ENCODE measurements around the gene EIPR1. TPM values are rescaled to one million over a fixed set of nuclear protein-coding genes. Genes with fewer than 3 reads are reported as not detected.

The EIPR1 gene
- total and polyA plus RNA-seq, 2 of the 4 experiments (the other 2 are of a cell fraction): 46.5 to 67.4 TPM

- H3K56ac ChIP-seq (ENCODE audit: extremely low read depth, insufficient read depth, low read length): no peak overlapping the region
- H3K4ac ChIP-seq (ENCODE audit: low read depth, low read length): 0 out of 2 replicates have a peak overlapping the region, but pooled peaks have one; percentile 32
- no peak overlapping the region for H4K8ac ChIP-seq (ENCODE audit: low read depth in 2 of 2, low read length in 2 of 2)
- peaks cover 4% of the 10 kb centered on the region; the same call in 1 of the 2 replicates for H4K20me1 ChIP-seq (ENCODE audit: insufficient read depth, low read length)
- H3K36me3 ChIP-seq (ENCODE audit: control insufficient read depth, insufficient read depth, low read length): no peaks in the 10 kb centered on the region
- H4K91ac ChIP-seq (ENCODE audit: insufficient read depth, low read depth, low read length): no peak overlapping the region
- 99% methylated on average over 12 of the region's 20 CpGs; no CpG with 5 or more reads in 1 of the 2 experiments for WGBS, 2 experiments (ENCODE audit: extremely low coverage in 2 of 2, insufficient read length in 1 of 2)
- H2BK15ac ChIP-seq (ENCODE audit: low read depth, low read length): no peak overlapping the region
- H3K27me3 ChIP-seq (ENCODE audit: control insufficient read depth, insufficient read depth, low read length): no peaks in the 10 kb centered on the region
- H3K4me1 ChIP-seq (ENCODE audit: control insufficient read depth, insufficient read depth, low read length): peaks cover 9% of the 10 kb centered on the region
- H3K9me3 ChIP-seq (ENCODE audit: control insufficient read depth, insufficient read depth, low read length): no peaks in the 10 kb centered on the region; the same call in 1 of the 2 replicates
- H2BK20ac ChIP-seq (ENCODE audit: low read depth, low read length): no peak overlapping the region
- H3K27ac ChIP-seq (ENCODE audit: insufficient read depth, low read length): no peak overlapping the region
- H2BK120ac ChIP-seq (ENCODE audit: low read depth, low read length): no peak overlapping the region
- no peak overlapping the region for H4K5ac ChIP-seq (ENCODE audit: low read depth, low read length)
- DNase-seq (peak; percentile 69), ATAC-seq (ENCODE audit: low read depth) (peak; percentile 77)
- peaks cover 6% of the 10 kb centered on the region; the same call in 1 of the 2 replicates for H3K9me1 ChIP-seq (ENCODE audit: insufficient read depth, low read length)
- 0 out of 2 replicates have a peak overlapping the region, but pooled peaks have one; percentile 7 for H3K4me2 ChIP-seq (ENCODE audit: low read depth, low read length)
- intact Hi-C loops (cut with micrococcal nuclease) (no loop called here), dilution Hi-C loops (cut with HindIII; ENCODE audit: low sequenced_read_pairs, unreplicated experiment) (no loop called here), in situ Hi-C loops (cut with MboI; ENCODE audit: low sequenced_read_pairs) (no loop called here)
- ChIA-PET CTCF (interaction anchor here (0.6 kb wide), 1 partner anchor 1415 kb away, joined by 3 read pairs; no protein-coding TSS in a partner anchor), POLR2A (ENCODE audit: unreplicated experiment) (no interaction called here)
- H2AK5ac ChIP-seq (ENCODE audit: low read depth, low read length): no peak overlapping the region; the same call in 1 of the 2 replicates
- no peak overlapping the region for H3K18ac ChIP-seq (ENCODE audit: low read depth, low read length)
- no peak overlapping the region for H2AFZ ChIP-seq (replicated peaks; ENCODE audit: low read length, poor library complexity)
- H3K79me1 ChIP-seq (ENCODE audit: low read depth in 1 of 2, low read length in 2 of 2): no peaks in the 10 kb centered on the region
- H2BK5ac ChIP-seq (ENCODE audit: low read depth, low read length, poor library complexity, severe bottlenecking): no peak overlapping the region
- no peak overlapping the region for H3K4me3 ChIP-seq (ENCODE audit: insufficient read depth, low read depth, low read length)
- BruUV-seq (replicated peaks): no TSS peak
- TF ChIP-seq USF2 (IDR thresholded peaks at IDR 0.05; ENCODE audit: low read depth, low read length): no peak
- TF ChIP-seq BHLHE40 (IDR thresholded peaks at IDR 0.05; ENCODE audit: low read depth, low read length): no peak
- TF ChIP-seq RFX5 (IDR thresholded peaks at IDR 0.05; ENCODE audit: low read depth, low read length): no peak
- TF ChIP-seq CTCF (conservative IDR thresholded peaks at IDR 0.05; ENCODE audit: low read depth, low read length): no peak
- TF ChIP-seq SMC3 (IDR thresholded peaks at IDR 0.05; ENCODE audit: low read depth, low read length): no peak
- TF ChIP-seq FOS (IDR thresholded peaks at IDR 0.05; ENCODE audit: low read depth, low read length): peak; percentile 15; the same call in 1 of the 2 replicates
- H2AK9ac ChIP-seq (replicated peaks; ENCODE audit: low read depth, low read length, poor library complexity): no peak overlapping the region
- no peak overlapping the region for H3K23ac ChIP-seq (ENCODE audit: low read depth, low read length)
- H3K9ac ChIP-seq (ENCODE audit: low read depth, low read length): no peak overlapping the region
- H3K14ac ChIP-seq (replicated peaks; ENCODE audit: low read depth, low read length): no peak overlapping the region
Observed at GRCh38 chr2:3169106-3169870, 208.3 kb downstream of the EIPR1 start.

Data from IMR-90 (cell line).